GM21447 (cell line): ENCODE results near the gene CPA4.
"Not testable (repeated sequence)": the region's sequence is repeated elsewhere in the genome, so short reads cannot be mapped to it uniquely, and the experiment has no call there.

Experiments
- ATAC-seq: cut with Tn5 transposase; IDR thresholded peaks from one replicate; pipeline ENCODE4 v1.9.1; 2021; ENCODE audit not compliant: unreplicated experiment

The CPA4 gene

DNA sequence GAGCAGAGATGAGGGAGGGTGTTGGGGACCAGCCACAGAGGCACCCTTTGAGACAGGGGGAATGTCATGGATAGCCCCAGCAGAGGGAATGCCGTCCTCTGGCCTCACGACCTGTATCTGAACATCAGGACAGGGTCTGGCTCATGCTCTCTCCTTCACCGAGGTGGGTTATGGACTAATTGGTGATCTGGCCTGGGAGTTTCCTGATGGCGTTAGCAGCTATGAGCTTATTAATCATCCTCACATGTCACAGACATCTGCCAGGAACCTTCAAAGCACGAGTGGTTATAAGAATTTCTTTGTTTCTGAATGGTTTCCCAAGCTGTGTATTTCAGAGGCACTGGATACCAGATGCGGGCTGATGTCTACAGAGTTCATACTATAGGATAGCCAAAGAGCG is 6.9 kb downstream of the CPA4 start:
- ATAC-seq: no peak

DNA sequence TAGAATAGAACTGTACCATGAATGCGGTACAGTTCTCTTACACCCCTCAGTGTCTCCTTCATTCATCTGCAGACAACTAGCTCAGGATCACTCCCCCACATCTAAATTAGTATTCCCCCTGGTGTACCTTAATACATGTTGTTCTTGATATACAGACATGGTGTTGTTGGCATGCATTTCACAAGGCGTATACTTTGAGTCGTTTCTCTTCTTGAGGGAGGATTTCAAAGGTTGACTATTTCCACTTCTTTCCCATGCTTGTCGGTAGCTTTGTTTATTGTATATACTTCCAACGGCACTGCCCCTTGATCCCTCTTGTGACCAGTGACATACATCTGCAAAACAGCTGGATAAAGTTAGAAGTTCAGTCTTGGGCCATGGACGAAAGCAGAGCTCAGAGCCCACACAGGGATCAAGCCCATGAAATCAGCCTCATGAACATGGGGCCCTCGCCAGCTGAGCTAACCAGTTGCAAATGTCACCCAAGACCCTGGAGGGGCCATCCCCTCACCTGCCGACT is 8.6 kb downstream of the CPA4 start:
- ATAC-seq: no peak

DNA sequence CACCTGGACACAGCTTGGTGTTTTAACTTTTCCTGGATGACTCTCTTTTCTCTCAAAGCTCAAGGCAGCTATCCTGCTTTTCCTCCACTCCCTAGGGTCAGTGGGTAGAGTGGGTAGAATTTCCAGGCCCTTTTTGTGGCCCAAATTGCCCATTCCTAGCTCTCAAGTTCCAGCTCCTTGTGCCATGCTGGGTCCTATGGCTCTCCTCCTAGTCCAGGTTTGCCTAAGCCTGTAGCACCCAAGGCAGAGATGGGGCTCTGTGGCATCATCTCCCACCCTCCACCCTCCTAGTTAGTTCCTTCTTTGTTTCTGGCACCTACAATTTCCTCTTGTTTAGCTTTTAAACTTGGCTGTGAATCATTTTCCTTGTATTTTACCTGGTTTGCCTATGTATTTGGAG is 9.7 kb downstream of the CPA4 start:
- no peak for ATAC-seq

DNA sequence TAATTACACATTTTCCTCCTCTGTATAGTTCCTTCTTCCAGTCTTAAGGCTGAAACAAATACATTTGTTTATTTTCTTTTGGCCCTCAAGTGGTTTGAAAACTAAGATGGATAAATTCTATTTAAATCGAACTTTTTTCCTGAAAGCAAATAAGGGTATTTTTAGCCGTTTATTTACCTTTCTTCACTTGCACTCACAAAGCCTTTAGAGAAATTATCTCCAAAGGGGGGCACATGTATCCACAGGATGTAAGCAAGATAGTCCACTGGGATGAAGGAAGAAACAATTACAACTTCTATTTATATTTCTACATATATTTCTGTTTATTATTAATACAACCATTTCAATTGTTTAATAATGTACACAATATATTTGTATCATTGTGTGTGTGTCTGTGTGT is 10.2 kb downstream of the CPA4 start:
- ATAC-seq: no peak

DNA sequence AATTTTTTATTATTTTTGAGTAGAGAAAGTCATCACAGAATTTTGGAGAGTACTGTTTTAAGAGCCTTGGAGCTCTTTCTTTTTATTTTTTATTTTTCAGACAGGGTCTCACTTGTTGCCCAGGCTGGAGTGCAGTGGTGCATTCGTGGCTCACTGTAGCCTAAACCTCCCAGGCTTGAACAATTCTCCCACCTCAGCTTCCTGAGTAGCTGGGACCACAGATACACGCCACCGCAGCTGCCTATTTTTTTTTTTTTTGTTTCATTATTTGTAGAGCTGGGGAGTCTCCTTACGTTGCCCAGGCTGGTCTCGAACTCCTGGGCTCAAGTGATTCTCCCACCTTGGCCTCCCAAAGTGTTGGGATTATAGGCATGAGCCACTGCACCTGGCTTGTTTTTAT is 10.6 kb downstream of the CPA4 start:
- ATAC-seq: no peak

DNA sequence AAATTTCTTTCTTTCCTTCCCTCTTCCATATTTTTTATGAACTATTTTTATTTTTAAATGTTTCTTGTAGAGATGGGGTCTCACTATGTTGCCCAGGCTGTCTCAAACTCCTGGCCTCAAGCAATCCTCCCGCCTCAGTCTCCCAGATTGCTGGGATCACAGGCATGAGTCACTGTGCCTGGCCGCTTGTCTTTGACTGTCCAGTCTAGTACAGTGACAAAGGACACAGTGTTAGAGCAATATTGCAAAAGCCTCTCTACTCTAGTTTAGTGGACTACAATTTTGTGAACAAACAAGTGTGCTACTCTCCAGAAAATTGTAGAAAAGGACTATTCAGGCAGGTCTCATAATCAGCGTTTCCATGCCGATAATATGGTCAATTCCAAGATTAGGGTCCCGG is 11.0 kb downstream of the CPA4 start:
- no peak for ATAC-seq

DNA sequence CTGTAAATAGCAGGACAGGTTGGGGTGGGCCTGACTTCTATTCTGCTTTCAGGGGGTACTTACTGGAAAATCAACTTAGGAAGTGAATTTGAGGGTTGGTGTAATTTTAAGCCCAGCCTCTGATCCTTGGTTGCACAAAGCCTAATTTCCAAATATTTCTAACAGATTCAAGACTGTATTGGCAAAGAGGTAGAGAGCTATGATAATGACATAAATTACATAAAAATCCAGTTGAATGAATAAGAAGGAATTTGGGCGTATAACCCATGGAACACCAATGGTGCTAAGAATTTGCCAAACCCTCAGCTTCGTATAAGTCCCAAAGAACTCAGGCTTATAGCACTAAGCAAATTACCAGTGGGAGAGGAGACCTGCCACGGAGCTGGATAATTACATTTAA is 11.9 kb downstream of the CPA4 start:
- ATAC-seq: no peak

DNA sequence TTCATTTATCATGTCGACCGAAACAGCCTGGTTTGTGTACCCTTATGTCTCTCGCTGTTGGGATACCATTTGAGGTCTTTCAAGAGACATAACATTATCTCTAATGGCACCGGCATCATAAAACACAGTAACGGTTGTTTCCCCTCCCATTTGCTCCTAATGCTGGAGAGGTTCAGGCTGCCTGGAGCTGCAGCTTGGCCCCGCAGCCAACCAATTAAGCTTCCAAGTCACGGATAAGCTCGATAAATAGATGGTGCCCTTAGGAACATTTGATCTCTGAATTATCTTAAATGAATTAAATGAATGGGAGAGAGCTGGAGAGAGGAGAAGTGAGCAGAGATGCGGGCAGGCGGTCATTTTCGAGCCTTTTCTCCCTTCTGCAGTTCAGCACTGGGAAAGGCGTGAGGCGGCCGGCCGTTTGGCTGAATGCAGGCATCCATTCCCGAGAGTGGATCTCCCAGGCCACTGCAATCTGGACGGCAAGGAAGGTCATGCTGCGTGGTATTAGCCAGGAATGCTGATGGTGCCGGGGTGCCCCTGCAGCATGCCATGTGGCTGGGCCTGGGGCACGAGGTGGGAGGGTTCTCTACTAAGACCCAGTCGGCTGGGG is 12.6 kb downstream of the CPA4 start:
- ATAC-seq: no peak

DNA sequence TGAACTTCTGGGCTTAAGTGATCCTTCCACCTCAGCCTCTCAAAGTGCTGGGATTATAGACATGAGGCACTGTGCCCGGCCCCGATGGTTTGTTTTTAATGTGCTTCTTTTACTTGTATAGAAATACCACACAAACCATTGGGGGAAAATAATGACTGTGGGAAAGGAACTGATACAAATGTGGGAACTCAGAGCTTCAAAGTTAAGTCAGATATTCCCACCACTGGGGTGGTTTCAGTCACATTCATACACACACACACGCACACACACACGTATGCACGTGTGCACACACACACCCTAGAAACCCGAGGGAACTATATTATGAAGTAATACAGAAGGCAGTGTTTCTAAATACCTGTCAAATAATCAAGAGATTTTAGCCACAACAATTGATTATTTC is 17.0 kb downstream of the CPA4 start:
- no peak for ATAC-seq

DNA sequence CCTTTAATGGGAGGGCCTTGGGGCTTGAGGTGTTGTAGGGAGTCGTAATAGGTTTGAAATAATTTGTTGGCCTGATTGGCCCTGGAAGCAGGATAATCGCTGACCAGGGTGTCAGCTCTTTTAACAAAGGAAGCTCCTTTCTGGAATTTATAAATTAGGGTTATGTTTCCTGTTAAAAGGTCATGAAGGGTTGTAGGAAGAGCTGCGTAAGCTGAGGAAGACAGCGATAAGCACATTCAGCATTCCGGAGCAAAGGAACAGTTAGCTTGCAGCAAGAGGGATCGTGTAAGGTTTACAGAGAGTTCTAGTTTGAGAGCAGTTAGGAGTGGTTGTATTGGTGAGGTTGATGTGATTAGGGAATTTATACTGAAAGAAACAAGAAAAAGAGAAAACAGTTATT is 21.3 kb downstream of the CPA4 start:
- no peak for ATAC-seq

DNA sequence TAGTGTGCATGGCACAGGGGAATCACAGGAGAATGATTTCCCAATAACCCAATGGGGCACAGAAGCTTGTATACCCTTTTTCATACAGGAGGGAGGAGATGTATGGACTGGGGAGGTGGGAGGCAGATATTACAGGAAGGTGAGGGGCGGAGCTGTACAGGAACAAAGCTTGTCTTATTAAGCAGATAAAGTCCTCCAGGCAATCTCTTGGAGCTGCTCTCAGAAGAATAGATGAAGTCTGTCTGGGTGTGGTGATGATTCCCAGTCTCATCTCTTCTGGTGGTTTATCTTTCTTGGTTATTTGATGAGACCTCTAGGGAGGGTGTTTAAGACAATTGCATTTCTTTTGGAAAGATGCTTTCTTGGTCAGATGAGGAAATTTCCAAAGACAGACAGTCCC is 26.6 kb downstream of the CPA4 start:
- ATAC-seq: no peak

DNA sequence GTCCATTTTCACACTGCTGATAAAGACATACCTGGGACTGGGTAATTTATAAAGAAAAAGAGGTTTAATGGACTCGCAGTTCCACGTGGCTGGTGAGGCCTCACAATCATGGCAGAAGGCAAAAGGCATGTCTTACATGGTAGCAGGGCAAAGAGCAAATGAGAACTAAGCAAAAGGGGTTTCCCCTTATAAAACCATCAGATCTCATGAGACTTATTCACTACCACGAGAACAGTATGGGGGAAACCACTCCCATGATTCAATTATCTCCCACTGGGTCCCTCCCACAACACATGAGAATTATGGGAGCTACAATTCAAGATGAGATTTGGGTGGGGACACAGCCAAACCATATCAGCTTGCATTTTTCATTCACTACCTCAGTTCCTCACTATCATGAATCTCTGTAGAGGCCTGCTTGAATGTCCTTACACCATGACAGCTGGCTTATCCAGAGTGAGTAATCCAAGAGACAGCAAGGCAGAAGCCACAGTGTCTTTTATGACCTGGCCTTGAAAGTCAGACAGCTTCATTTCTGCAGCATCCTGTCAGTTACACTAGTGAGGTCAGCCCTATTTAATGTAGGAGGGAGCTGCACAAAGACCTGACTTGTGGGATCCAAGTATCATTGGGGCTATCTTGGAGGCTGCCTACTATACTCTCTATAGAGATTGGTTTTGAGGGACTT is 28.7 kb downstream of the CPA4 start:
- not testable (repeated sequence) for ATAC-seq

DNA sequence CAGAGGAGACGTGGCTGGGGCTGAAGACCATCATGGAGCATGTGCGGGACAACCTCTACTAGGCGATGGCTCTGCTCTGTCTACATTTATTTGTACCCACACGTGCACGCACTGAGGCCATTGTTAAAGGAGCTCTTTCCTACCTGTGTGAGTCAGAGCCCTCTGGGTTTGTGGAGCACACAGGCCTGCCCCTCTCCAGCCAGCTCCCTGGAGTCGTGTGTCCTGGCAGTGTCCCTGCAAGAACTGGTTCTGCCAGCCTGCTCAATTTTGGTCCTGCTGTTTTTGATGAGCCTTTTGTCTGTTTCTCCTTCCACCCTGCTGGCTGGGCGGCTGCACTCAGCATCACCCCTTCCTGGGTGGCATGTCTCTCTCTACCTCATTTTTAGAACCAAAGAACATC is 29.7 kb downstream of the CPA4 start:
- no peak for ATAC-seq

DNA sequence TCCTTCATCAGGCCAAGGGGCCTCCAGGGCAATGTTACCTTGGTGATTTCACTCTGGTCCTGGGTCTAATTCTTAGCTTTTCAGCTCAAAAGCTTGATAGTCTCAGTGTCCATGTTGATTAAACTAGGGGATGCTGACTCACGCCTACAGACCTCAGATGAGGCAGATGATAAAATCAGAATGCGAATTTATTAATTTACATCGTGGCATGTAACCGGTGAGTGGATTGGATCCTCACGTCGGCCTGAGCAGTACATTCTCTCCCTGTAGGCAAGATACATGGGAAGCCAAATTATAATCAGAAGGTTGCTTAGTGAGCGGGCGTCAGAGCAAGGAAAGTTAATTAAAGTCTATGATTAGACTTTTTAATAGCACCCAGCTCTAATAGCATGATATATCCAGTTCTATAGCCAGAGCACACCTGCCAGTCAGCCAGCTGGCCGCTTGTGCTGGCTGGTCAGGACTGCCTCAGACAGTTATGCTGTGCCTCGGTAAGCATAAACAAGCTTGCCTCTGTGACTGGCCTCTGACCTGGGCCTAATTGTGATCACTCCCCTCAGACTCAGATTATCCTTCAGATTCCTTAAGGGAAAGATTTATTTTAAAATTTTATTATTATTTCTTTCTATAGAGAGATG is 31.5 kb downstream of the CPA4 start:
- ATAC-seq: no peak

DNA sequence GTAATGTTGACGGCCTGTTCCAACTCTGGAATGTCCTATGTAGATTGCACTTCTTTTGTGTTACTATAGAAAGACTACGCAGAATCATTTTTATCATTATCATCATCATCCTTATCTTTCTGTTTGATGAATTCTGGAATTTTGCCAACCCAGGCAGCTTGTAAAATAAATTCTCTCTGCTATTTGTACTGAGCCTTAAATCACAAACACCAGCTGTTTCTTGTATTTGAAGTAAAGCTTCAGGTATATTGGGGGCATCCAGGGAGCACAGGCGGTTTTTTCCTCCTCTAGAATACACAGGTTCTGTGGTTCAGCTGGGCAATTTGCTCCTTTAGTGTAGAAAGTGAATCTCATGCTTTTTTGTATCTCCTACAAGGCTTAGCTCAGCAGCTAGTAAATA is 36.7 kb downstream of the CPA4 start:
- ATAC-seq: no peak

DNA sequence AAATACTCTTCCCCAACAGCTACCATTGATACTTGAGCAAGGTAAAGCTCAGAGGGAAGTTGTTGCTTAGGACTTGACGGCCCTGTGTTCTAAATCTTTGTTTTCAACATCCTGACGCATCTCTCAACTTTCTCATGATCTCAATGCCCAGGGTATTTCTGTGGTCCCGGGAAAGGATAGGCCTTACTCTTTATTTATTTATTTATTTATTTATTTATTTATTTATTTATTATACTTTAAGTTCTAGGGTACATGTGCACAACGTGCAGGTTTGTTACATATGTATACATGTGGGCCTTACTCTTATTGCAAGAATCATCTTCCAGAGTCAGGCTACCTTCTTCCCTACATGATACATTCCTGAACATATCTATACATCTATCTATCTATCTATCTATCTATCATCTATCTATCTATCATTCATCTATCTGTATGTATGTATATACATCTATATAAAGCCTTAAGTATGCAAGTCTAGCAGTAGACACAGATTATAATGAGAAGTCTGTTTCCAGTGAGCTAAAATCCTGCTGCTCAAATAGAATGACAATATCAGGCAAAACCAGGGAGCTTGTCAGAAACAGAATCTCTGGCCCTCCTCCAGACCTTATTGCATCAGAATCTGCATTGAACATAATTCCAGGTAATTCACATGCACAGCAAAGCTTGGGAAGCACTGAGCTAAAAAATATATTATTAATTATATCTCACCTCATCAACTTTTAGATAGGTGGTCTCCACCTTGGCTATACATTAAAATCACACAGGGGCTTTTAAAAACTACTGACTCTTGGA is 39.5 kb downstream of the CPA4 start:
- no peak for ATAC-seq

DNA sequence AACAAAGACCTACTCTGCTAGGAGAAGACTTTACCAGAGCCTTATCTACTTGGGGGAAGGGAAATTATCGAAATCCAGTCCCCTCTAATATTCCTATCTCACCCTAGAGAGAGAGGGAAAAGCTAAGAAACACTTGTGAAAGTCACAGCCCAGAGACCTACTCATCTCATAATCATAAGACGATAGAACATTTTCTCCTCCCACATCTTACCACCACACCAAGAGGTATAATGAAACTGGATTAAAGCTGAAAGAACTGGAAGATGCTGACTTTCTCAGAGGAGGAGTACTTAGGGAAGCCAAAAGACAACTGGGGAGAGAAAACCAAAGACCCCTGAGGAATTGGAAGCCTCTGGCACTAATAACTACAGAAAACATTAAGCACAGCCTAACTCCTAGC is 40.9 kb downstream of the CPA4 start:
- no peak for ATAC-seq

DNA sequence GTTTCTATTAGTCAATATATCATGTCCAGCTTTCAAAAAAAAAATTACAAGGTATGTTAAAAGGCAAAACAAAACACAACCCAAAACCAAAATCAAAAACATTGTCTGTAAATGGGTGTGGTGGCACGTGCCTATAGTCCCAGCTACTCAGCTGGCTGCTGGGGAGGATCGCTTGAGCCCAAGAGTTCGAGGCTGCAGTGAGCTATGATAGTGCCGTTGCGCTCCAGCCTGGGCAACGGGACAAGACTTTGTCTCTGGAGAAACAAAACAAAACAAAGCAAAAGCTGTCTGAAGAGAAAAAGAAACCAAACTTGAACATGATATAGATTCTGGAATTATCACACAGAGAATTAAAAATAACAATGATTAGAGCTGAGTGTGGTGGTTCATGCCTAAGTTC is 41.3 kb downstream of the CPA4 start:
- no peak for ATAC-seq

DNA sequence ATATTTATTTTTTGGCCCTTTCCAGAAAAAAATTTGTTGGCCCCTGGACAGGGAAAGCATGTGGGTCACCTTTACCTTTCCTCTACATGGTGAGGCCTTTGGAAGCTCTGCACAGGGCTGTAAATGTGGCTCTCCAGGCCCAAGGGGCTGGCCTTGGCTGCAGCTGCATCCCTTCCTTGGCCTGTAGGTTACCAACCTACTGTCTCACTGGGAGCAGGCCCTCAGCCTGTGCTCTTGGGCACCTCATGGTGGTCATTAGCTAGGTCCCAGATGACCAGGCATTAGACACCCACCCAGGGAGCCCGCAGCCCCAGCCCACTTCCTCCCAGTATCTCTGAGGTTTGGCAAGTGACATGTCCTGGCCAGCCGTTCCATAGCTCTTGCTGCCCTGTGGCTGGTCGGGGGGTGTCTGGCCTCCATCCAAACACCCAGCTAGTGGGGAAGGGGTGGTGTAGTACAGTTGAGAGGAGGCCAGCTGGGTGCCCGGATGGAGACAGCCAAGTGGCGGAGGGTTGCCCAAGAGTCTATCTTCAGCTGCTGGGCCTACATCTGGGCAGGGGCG is 44.5 kb downstream of the CPA4 start:
- no peak for ATAC-seq

DNA sequence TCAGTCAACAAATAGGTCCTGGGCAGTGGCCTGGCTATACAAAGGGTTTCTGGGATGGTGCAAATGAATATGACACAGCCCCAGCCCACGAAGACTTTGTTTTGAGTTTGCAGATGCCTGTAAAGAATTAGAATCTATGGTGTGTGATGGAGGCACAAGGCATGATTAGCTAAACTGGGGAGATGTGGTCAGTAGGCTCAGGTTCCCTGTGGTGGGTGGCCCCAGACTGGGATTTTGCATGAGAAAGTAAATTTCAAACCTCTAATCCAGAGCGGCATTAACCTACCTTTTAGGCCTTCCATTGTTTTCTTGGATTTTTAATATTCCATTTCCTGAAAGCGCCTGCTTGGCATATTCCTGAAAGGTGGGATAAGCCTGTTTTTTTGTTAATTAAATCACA is 45.3 kb downstream of the CPA4 start:
- ATAC-seq: no peak

DNA sequence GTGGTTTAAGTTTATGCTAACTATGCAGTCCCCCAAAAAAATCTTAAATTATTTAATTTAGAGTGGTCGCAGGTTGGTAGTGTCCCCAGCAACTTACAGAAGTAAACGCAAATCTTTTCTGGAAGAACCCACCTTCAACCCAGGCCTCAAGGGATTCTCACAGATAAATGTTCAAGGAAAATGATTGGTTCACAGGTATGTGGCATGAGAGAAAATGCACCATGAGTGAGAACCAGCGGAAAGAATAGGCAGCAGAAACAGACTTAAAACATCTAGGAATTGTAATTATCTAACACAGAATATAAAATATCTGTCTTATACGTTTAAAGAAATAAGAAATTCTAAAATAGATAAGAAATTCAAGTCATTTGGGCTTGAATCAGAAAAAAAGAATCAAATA is 48.9 kb downstream of the CPA4 start:
- no peak for ATAC-seq
